Measurements from ENCODE around the gene KRTAP10-2. TPM values are rescaled to one million over a fixed set of nuclear protein-coding genes. Genes with fewer than 3 reads are reported as not detected.

Gene KRTAP10-2
- total and polyA plus RNA-seq, 7 donors, result not detected

- WGBS, 2 donors, result 58 to 76% methylated on average over 27 of the region's 27 CpGs
- TF ChIP-seq CTCF (IDR thresholded peaks at IDR 0.05), result no peak
- TF ChIP-seq POLR2AphosphoS5 (IDR thresholded peaks at IDR 0.05), result no peak
- TF ChIP-seq POLR2A (IDR thresholded peaks at IDR 0.05), result no peak
- no peak for TF ChIP-seq EP300 (IDR thresholded peaks at IDR 0.05)
- H3K4me1 ChIP-seq, result no peaks in the 10 kb centered on the region
- H3K27ac ChIP-seq, result no peak overlapping the region
- peaks cover 0 to 3% (median 0%) of the 10 kb centered on the region in 4 donors for H3K9me3 ChIP-seq
- intact Hi-C loops (cut with DNase I), result no loop called here
- DNase-seq, result peak; percentile 44
- no peak overlapping the region for H3K4me3 ChIP-seq
- H3K36me3 ChIP-seq, result no peaks in the 10 kb centered on the region
- peaks cover 0 to 14% (median 0%) of the 10 kb centered on the region in 3 donors for H3K27me3 ChIP-seq
Measured at GRCh38 chr21:44568667-44569556, 17.6 kb upstream of the KRTAP10-2 start.

- WGBS, 2 donors, result 70 to 78% methylated on average over 12 of the region's 12 CpGs
- no peak for TF ChIP-seq EP300 (IDR thresholded peaks at IDR 0.05)
- TF ChIP-seq CTCF (IDR thresholded peaks at IDR 0.05), result no peak
- TF ChIP-seq POLR2AphosphoS5 (IDR thresholded peaks at IDR 0.05), result no peak
- no peak for TF ChIP-seq POLR2A (IDR thresholded peaks at IDR 0.05)
- no peaks in the 10 kb centered on the region for H3K4me1 ChIP-seq
- H3K36me3 ChIP-seq, result no peaks in the 10 kb centered on the region
- H3K4me3 ChIP-seq, result no peak overlapping the region
- peaks cover 0 to 9% (median 0%) of the 10 kb centered on the region in 3 donors for H3K27me3 ChIP-seq
- intact Hi-C loops (cut with DNase I), result no loop called here
- DNase-seq, result no peak
- H3K9me3 ChIP-seq, result peaks cover 0 to 3% (median 0%) of the 10 kb centered on the region in 4 donors
- no peak overlapping the region for H3K27ac ChIP-seq
Measured at GRCh38 chr21:44568261-44568660, 17.0 kb upstream of the KRTAP10-2 start.

GRCh38 chr21:44567481-44568171 is 16.3 kb upstream of the KRTAP10-2 start:
- H3K4me1 ChIP-seq, result no peaks in the 10 kb centered on the region
- no peak overlapping the region for H3K27ac ChIP-seq
- no peak for TF ChIP-seq POLR2AphosphoS5 (IDR thresholded peaks at IDR 0.05)
- no peak for TF ChIP-seq CTCF (IDR thresholded peaks at IDR 0.05)
- TF ChIP-seq POLR2A (IDR thresholded peaks at IDR 0.05), result no peak
- no peak for TF ChIP-seq EP300 (IDR thresholded peaks at IDR 0.05)
- H3K27me3 ChIP-seq, result peaks cover 0 to 4% (median 0%) of the 10 kb centered on the region in 3 donors
- DNase-seq, result no peak
- intact Hi-C loops (cut with DNase I), result no loop called here
- peaks cover 0 to 3% (median 0%) of the 10 kb centered on the region in 4 donors for H3K9me3 ChIP-seq
- 88 to 89% methylated on average over 18 of the region's 18 CpGs for WGBS, 2 donors
- H3K4me3 ChIP-seq, result no peak overlapping the region
- H3K36me3 ChIP-seq, result no peaks in the 10 kb centered on the region

- no peak overlapping the region for H3K4me3 ChIP-seq
- 10 to 31% methylated on average over 1 of the region's 1 CpG for WGBS, 2 donors
- intact Hi-C loops (cut with DNase I), result no loop called here
Measured at GRCh38 chr21:44566403-44566802, 15.1 kb upstream of the KRTAP10-2 start.

More at GRCh38 chr21:44566403-44566802, 15.1 kb upstream of the KRTAP10-2 start:
- H3K27me3 ChIP-seq, result no peaks in the 10 kb centered on the region
- H3K27ac ChIP-seq, result no peak overlapping the region
- TF ChIP-seq POLR2A (IDR thresholded peaks at IDR 0.05) (no peak), CTCF (IDR thresholded peaks at IDR 0.05) (no peak), EP300 (IDR thresholded peaks at IDR 0.05) (no peak), POLR2AphosphoS5 (IDR thresholded peaks at IDR 0.05) (no peak)
- no peaks in the 10 kb centered on the region for H3K36me3 ChIP-seq
- H3K9me3 ChIP-seq, result peaks cover 0 to 3% (median 0%) of the 10 kb centered on the region in 4 donors
- no peak for DNase-seq
- no peaks in the 10 kb centered on the region for H3K4me1 ChIP-seq

Data from sigmoid colon (tissue), 7 donors.